ENCODE results near the gene OPRL1. TPM values are rescaled to one million over a fixed set of nuclear protein-coding genes. Genes with fewer than 3 reads are reported as not detected.
"Not testable (repeated sequence)": the region's sequence is repeated elsewhere in the genome, so short reads cannot be mapped to it uniquely, and the experiment has no call there.

OPRL1 gene
- total and polyA plus RNA-seq, 2 donors (not counting 1 experiment from before 2014, with no cell fraction given): 3.5 to 6.2 TPM

DNA sequence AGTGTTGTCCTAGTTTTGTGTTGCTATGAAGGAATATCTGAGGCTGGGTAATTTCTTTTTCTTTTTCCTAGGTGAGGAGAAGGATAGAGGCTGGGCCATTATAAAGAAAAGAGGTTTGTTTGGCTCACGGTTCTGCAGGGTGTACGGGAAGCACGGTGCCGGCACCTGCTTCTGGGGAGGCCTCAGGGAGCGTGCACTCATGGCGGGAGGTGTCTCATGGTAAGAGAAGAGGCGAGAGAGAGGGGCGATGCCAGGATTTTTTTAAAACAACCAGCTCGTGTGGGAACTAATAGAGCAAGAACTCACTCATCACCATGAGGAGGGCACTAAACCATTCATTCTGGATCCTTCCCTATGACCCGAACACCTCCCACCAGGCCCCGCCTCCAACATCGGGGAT lies 41.7 kb downstream of the OPRL1 start:
- no peak overlapping the region for H2AFZ ChIP-seq (ENCODE audit: insufficient read depth, low read depth, low read length, poor library complexity, severe bottlenecking)
- H4K20me1 ChIP-seq (ENCODE audit: control insufficient read depth, insufficient read depth, low read length, poor library complexity, severe bottlenecking): no peaks in the 10 kb centered on the region
- H3K4me1 ChIP-seq (ENCODE audit: control insufficient read depth in 2 of 2, insufficient read depth in 2 of 2, low read length in 2 of 2): peaks cover 4 to 11% of the 10 kb centered on the region in 2 donors
- no peak for ATAC-seq (ENCODE audit: low read depth)
- peaks cover 0 to 10% (median 0%) of the 10 kb centered on the region in 4 experiments for H3K27me3 ChIP-seq (replicated peaks in 1 of 4; ENCODE audit: control extremely low read depth in 1 of 4, control insufficient read depth in 3 of 4, insufficient read depth in 4 of 4, low read length in 3 of 4)
- ChIA-PET CTCF (interaction anchor here (1.5 to 9.2 kb wide), 8 partner anchors 12 to 625 kb away, joined by 5 to 220 read pairs (median 24); partner anchors contain the start of genes LKAAEAR1, NPBWR2, OPRL1 and PRPF6), POLR2A (interaction anchor here (0.6 to 1.6 kb wide), 2 partner anchors 42 to 51 kb away, joined by 5 to 6 read pairs; partner anchors contain the start of genes OPRL1 and RGS19)
- peaks cover 3% of the 10 kb centered on the region for H3K27me3 Mint-ChIP-seq
- DNase-seq: no peak
- H3K4me3 Mint-ChIP-seq: no peak overlapping the region
- intact Hi-C loops (cut with micrococcal nuclease): loop anchor here (5.0 kb wide), 1 partner anchor 334 kb away; no protein-coding TSS in a partner anchor
- H3K27ac ChIP-seq (ENCODE audit: low read length in 2 of 2): no peak overlapping the region
- H3K4me1 Mint-ChIP-seq: peaks cover 8% of the 10 kb centered on the region
- no peaks in the 10 kb centered on the region for H3K79me2 ChIP-seq (ENCODE audit: control insufficient read depth, insufficient read depth, low read length)
- no peaks in the 10 kb centered on the region for H3K9me3 ChIP-seq (ENCODE audit: control extremely low read depth in 1 of 3, control insufficient read depth in 2 of 3, insufficient read depth in 1 of 3, low read length in 2 of 3)
- TF ChIP-seq EZH2 (IDR thresholded peaks at IDR 0.05; ENCODE audit: borderline replicate concordance, insufficient read depth, low read depth, low read length, poor library complexity, severe bottlenecking): no peak
- TF ChIP-seq, protein P1, sequence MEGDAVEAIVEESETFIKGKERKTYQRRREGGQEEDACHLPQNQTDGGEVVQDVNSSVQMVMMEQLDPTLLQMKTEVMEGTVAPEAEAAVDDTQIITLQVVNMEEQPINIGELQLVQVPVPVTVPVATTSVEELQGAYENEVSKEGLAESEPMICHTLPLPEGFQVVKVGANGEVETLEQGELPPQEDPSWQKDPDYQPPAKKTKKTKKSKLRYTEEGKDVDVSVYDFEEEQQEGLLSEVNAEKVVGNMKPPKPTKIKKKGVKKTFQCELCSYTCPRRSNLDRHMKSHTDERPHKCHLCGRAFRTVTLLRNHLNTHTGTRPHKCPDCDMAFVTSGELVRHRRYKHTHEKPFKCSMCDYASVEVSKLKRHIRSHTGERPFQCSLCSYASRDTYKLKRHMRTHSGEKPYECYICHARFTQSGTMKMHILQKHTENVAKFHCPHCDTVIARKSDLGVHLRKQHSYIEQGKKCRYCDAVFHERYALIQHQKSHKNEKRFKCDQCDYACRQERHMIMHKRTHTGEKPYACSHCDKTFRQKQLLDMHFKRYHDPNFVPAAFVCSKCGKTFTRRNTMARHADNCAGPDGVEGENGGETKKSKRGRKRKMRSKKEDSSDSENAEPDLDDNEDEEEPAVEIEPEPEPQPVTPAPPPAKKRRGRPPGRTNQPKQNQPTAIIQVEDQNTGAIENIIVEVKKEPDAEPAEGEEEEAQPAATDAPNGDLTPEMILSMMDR (IDR thresholded peaks at IDR 0.05): no peak
- 100% methylated on average over 4 of the region's 12 CpGs for WGBS (ENCODE audit: insufficient coverage)
- H3K4me2 ChIP-seq (replicated peaks; ENCODE audit: low read depth, low read length, poor library complexity, severe bottlenecking): no peak overlapping the region
- no peak overlapping the region for H3K4me3 ChIP-seq (ENCODE audit: control extremely low read depth in 1 of 5, extremely low read depth in 1 of 5, insufficient read depth in 1 of 5, low read depth in 2 of 5, low read length in 4 of 5)
- H3K9ac ChIP-seq (ENCODE audit: low read length): no peak overlapping the region
- no peaks in the 10 kb centered on the region for H3K9me3 Mint-ChIP-seq (ENCODE audit: insufficient read depth)
- H3K36me3 ChIP-seq (replicated peaks in 1 of 2; ENCODE audit: control extremely low read depth in 1 of 2, control insufficient read depth in 1 of 2, extremely low read depth in 1 of 2, insufficient read depth in 2 of 2, low read length in 1 of 2): no peaks in the 10 kb centered on the region
- H3K27ac Mint-ChIP-seq: no peak overlapping the region

DNA sequence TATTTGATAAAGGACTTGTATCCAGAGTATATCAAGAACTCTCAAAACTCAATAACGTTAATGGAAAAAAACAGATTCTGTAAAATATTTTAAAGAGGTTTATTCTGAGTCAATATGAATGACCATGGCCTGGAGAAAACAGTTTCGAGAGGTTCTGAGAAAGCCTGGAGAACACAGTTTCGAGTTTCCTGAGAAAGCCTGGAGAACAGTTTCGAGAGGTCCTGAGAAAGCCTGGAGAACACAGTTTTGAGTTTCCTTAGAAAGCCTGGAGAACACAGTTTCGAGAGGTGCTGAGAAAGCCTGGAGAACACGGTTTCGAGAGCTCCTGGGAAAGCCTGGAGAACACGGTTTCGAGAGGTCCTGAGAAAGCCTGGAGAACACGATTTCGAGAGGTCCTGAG lies 43.0 kb downstream of the OPRL1 start:
- H3K27me3 ChIP-seq (replicated peaks in 1 of 4; ENCODE audit: control extremely low read depth in 1 of 4, control insufficient read depth in 3 of 4, insufficient read depth in 4 of 4, low read length in 3 of 4); H3K9me3 ChIP-seq (ENCODE audit: control extremely low read depth in 1 of 3, control insufficient read depth in 2 of 3, insufficient read depth in 1 of 3, low read length in 2 of 3); H3K9me3 Mint-ChIP-seq (ENCODE audit: insufficient read depth); POLR2A ChIA-PET; H3K27ac Mint-ChIP-seq; H3K4me2 ChIP-seq (replicated peaks; ENCODE audit: low read depth, low read length, poor library complexity, severe bottlenecking); H3K27ac ChIP-seq (ENCODE audit: low read length in 2 of 2); H3K27me3 Mint-ChIP-seq; H3K4me1 Mint-ChIP-seq; DNase-seq; H3K36me3 ChIP-seq (replicated peaks in 1 of 2; ENCODE audit: control extremely low read depth in 1 of 2, control insufficient read depth in 1 of 2, extremely low read depth in 1 of 2, insufficient read depth in 2 of 2, low read length in 1 of 2); H3K9ac ChIP-seq (ENCODE audit: low read length); H3K79me2 ChIP-seq (ENCODE audit: control insufficient read depth, insufficient read depth, low read length); H3K4me3 ChIP-seq (ENCODE audit: control extremely low read depth in 1 of 5, extremely low read depth in 1 of 5, insufficient read depth in 1 of 5, low read depth in 2 of 5, low read length in 4 of 5); ATAC-seq (ENCODE audit: low read depth); H4K20me1 ChIP-seq (ENCODE audit: control insufficient read depth, insufficient read depth, low read length, poor library complexity, severe bottlenecking); H2AFZ ChIP-seq (ENCODE audit: insufficient read depth, low read depth, low read length, poor library complexity, severe bottlenecking); H3K4me3 Mint-ChIP-seq: not testable (repeated sequence)
- 88% methylated on average over 10 of the region's 11 CpGs for WGBS (ENCODE audit: insufficient coverage)
- intact Hi-C loops (cut with micrococcal nuclease): loop anchor here (5.0 kb wide), 1 partner anchor 336 kb away; no protein-coding TSS in a partner anchor
- CTCF ChIA-PET: interaction anchor here (5.4 to 9.2 kb wide), 2 partner anchors 41 to 84 kb away, joined by 108 to 220 read pairs; partner anchors contain the start of genes LKAAEAR1, OPRL1 and RGS19
- H3K4me1 ChIP-seq (ENCODE audit: control insufficient read depth in 2 of 2, insufficient read depth in 2 of 2, low read length in 2 of 2): peaks cover 4 to 11% of the 10 kb centered on the region in 2 donors

DNA sequence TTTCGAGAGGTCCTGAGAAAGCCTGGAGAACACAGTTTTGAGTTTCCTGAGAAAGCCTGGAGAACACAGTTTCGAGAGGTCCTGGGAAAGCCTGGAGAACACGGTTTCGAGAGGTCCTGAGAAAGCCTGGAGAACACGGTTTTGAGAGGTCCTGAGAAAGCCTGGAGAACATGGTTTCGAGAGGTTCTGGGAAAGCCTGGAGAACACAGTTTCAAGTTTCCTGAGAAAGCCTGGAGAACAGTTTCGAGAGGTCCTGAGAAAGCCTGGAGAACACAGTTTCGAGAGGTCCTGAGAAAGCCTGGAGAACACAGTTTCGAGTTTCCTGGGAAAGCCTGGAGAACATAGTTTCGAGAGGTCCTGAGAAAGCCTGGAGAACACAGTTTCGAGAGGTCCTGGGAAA lies 43.6 kb downstream of the OPRL1 start:
- H2AFZ ChIP-seq (ENCODE audit: insufficient read depth, low read depth, low read length, poor library complexity, severe bottlenecking); H3K27ac Mint-ChIP-seq; H3K36me3 ChIP-seq (replicated peaks in 1 of 2; ENCODE audit: control extremely low read depth in 1 of 2, control insufficient read depth in 1 of 2, extremely low read depth in 1 of 2, insufficient read depth in 2 of 2, low read length in 1 of 2); H3K4me2 ChIP-seq (replicated peaks; ENCODE audit: low read depth, low read length, poor library complexity, severe bottlenecking); ATAC-seq (ENCODE audit: low read depth); H3K27me3 Mint-ChIP-seq; H3K27ac ChIP-seq (ENCODE audit: low read length in 2 of 2); H4K20me1 ChIP-seq (ENCODE audit: control insufficient read depth, insufficient read depth, low read length, poor library complexity, severe bottlenecking); DNase-seq; H3K27me3 ChIP-seq (replicated peaks in 1 of 4; ENCODE audit: control extremely low read depth in 1 of 4, control insufficient read depth in 3 of 4, insufficient read depth in 4 of 4, low read length in 3 of 4); H3K4me1 Mint-ChIP-seq; POLR2A ChIA-PET; H3K4me3 ChIP-seq (ENCODE audit: control extremely low read depth in 1 of 5, extremely low read depth in 1 of 5, insufficient read depth in 1 of 5, low read depth in 2 of 5, low read length in 4 of 5); H3K9me3 Mint-ChIP-seq (ENCODE audit: insufficient read depth); CTCF ChIA-PET; H3K79me2 ChIP-seq (ENCODE audit: control insufficient read depth, insufficient read depth, low read length); H3K9me3 ChIP-seq (ENCODE audit: control extremely low read depth in 1 of 3, control insufficient read depth in 2 of 3, insufficient read depth in 1 of 3, low read length in 2 of 3); H3K4me3 Mint-ChIP-seq; H3K9ac ChIP-seq (ENCODE audit: low read length): not testable (repeated sequence)
- WGBS (ENCODE audit: insufficient coverage): 87% methylated on average over 11 of the region's 11 CpGs
- intact Hi-C loops (cut with micrococcal nuclease): loop anchor here (5.0 kb wide), 1 partner anchor 336 kb away; no protein-coding TSS in a partner anchor
- peaks cover 4 to 11% of the 10 kb centered on the region in 2 donors for H3K4me1 ChIP-seq (ENCODE audit: control insufficient read depth in 2 of 2, insufficient read depth in 2 of 2, low read length in 2 of 2)

All from B cell (primary cell).